ENCODE results near the gene TGOLN2.

The TGOLN2 gene

GRCh38 chr2:85287721-85288120, 40.1 kb downstream of the TGOLN2 start:
- DNase-seq (ENCODE audit: extremely low read depth, low read depth) = no peak
- no peak for TF ChIP-seq CTCF (IDR thresholded peaks at IDR 0.05; ENCODE audit: low read depth, low read length, missing control alignments)
- no peak overlapping the region for H3K4me3 ChIP-seq (replicated peaks; ENCODE audit: low read depth, low read length)

GRCh38 chr2:85286918-85287317, 40.9 kb downstream of the TGOLN2 start:
- no peak for DNase-seq (ENCODE audit: extremely low read depth, low read depth)
- no peak for TF ChIP-seq CTCF (IDR thresholded peaks at IDR 0.05; ENCODE audit: low read depth, low read length, missing control alignments)
- H3K4me3 ChIP-seq (replicated peaks; ENCODE audit: low read depth, low read length) = no peak overlapping the region

GRCh38 chr2:85283641-85284040, 44.1 kb downstream of the TGOLN2 start:
- H3K4me3 ChIP-seq (replicated peaks; ENCODE audit: low read depth, low read length) = no peak overlapping the region
- no peak for DNase-seq (ENCODE audit: extremely low read depth, low read depth)
- no peak for TF ChIP-seq CTCF (IDR thresholded peaks at IDR 0.05; ENCODE audit: low read depth, low read length, missing control alignments)

GRCh38 chr2:85282914-85283313, 44.9 kb downstream of the TGOLN2 start:
- DNase-seq (ENCODE audit: extremely low read depth, low read depth) = no peak
- no peak for TF ChIP-seq CTCF (IDR thresholded peaks at IDR 0.05; ENCODE audit: low read depth, low read length, missing control alignments)
- no peak overlapping the region for H3K4me3 ChIP-seq (replicated peaks; ENCODE audit: low read depth, low read length)

GRCh38 chr2:85281553-85281952, 46.2 kb downstream of the TGOLN2 start:
- no peak for DNase-seq (ENCODE audit: extremely low read depth, low read depth)
- no peak overlapping the region for H3K4me3 ChIP-seq (replicated peaks; ENCODE audit: low read depth, low read length)
- TF ChIP-seq CTCF (IDR thresholded peaks at IDR 0.05; ENCODE audit: low read depth, low read length, missing control alignments) = no peak

- no peak for TF ChIP-seq CTCF (IDR thresholded peaks at IDR 0.05; ENCODE audit: low read depth, low read length, missing control alignments)
- no peak for DNase-seq (ENCODE audit: extremely low read depth, low read depth)
- 0 out of 2 replicates have a peak overlapping the region, but pooled peaks have one; percentile 2 for H3K4me3 ChIP-seq (replicated peaks; ENCODE audit: low read depth, low read length)
These were observed 49.4 kb downstream of the TGOLN2 start for GRCh38 chr2:85278361-85278760.
